Mesendoderm (in vitro differentiated cells): ENCODE measurements around the gene AGPS.

Experiments
- DNase-seq: peaks from one replicate; pipeline ENCODE4 v3.0.0; 2013
- H2AK5ac ChIP-seq: 2 replicates; pipeline ENCODE4 v1.6.1; 2013; ENCODE audit warnings: low read length, inconsistent platforms
- H2BK120ac ChIP-seq: 2 replicates; pipeline ENCODE4 v1.6.1; 2013; ENCODE audit warnings: low read depth, mild to moderate bottlenecking, low read length, moderate library complexity, mixed read lengths
- H2BK15ac ChIP-seq: replicated peaks from 2 replicates; pipeline ENCODE4 v1.6.1; 2013; ENCODE audit warnings: low read depth, mild to moderate bottlenecking, moderate library complexity
- H2BK5ac ChIP-seq: 2 replicates; pipeline ENCODE4 v1.6.1; 2013; ENCODE audit warnings: low read length, inconsistent platforms
- H3K18ac ChIP-seq: 2 replicates; pipeline ENCODE4 v1.6.1; 2013; ENCODE audit warnings: mild to moderate bottlenecking, low read length, mixed read lengths
- H3K23ac ChIP-seq: one replicate; pipeline ENCODE4 v1.6.1; 2013; ENCODE audit warnings: low read length
- H3K27ac ChIP-seq: 2 replicates; pipeline ENCODE4 v1.5.1; 2013; ENCODE audit warnings: low read depth, mild to moderate bottlenecking, inconsistent platforms, low read length, moderate library complexity
- H3K27me3 ChIP-seq: 2 replicates; pipeline ENCODE4 v1.6.1; 2013; ENCODE audit warnings: low read length, control low read depth, mild to moderate bottlenecking, inconsistent platforms; ENCODE audit not compliant: insufficient read depth, poor library complexity
- H3K36me3 ChIP-seq: 2 replicates; pipeline ENCODE4 v1.6.1; 2013; ENCODE audit warnings: low read length, inconsistent platforms; ENCODE audit not compliant: control insufficient read depth, insufficient read depth
- H3K4ac ChIP-seq: one replicate; pipeline ENCODE4 v1.6.1; 2013; ENCODE audit warnings: low read depth, mild to moderate bottlenecking, low read length, moderate library complexity
- H3K4me1 ChIP-seq: 2 replicates; pipeline ENCODE4 v1.6.1; 2013; ENCODE audit warnings: low read depth, low read length, inconsistent platforms; ENCODE audit not compliant: control insufficient read depth
- H3K4me2 ChIP-seq: 2 replicates; pipeline ENCODE4 v1.6.1; 2013; ENCODE audit warnings: low read length
- H3K4me3 ChIP-seq: 2 replicates; pipeline ENCODE4 v1.5.1; 2013; ENCODE audit warnings: mild to moderate bottlenecking, low read length
- H3K56ac ChIP-seq: one replicate; pipeline ENCODE4 v1.6.1; 2013; ENCODE audit warnings: low read length
- H3K79me1 ChIP-seq: 2 replicates; pipeline ENCODE4 v1.6.1; 2013; ENCODE audit warnings: low read length, inconsistent platforms
- H3K79me2 ChIP-seq: 2 replicates; pipeline ENCODE4 v1.6.1; 2013; ENCODE audit warnings: mild to moderate bottlenecking, low read length; ENCODE audit not compliant: control insufficient read depth, insufficient read depth
- H3K9ac ChIP-seq: 2 replicates; pipeline ENCODE4 v1.6.1; 2013; ENCODE audit warnings: low read length, inconsistent platforms
- H4K5ac ChIP-seq: one replicate; pipeline ENCODE4 v1.6.1; 2013; ENCODE audit warnings: low read length
- H4K8ac ChIP-seq: one replicate; pipeline ENCODE4 v1.6.1; 2013; ENCODE audit warnings: low read depth, mild to moderate bottlenecking, control low read depth, low read length, moderate library complexity
- WGBS: extraction: QIAGEN DNeasy Blood & Tissue Kit; methylation state at CpG from one replicate; pipeline ENCODE4 v1.1.7; 2013; ENCODE audit warnings: low lambda C conversion rate, missing lambda C conversion rate; ENCODE audit not compliant: insufficient coverage; ENCODE audit errors: extremely low coverage; 5-methylcytosine and 5-hydroxymethylcytosine counted together

AGPS gene

DNA sequence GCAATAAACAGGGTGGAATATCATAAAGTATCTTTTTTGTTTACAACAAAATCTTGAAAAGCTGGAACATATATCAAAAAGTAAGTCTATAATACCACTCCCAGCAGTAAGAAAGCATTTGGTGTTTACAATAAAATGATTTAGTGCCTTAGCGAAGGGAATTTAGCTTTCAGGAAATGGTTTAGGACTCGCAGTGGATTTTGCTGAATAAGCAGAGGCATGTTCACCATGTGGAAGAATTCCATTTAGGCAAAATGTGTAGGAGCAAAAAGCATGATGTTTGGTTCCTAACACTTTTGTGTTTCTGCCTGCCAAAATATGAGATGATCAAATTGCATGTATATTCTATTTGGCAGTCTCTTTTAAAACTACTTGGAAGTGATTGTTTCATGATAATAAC lies 163.6 kb downstream of the AGPS start:
- Histone ChIP-seq H3K79me1 (no peaks in the 10 kb centered on the region), H3K23ac (no peak overlapping the region), H3K79me2 (no peaks in the 10 kb centered on the region), H4K5ac (no peak overlapping the region), H3K18ac (no peak overlapping the region), H3K4me1 (peaks cover 2% of the 10 kb centered on the region), H3K4me3 (no peak overlapping the region), H2BK120ac (no peak overlapping the region), H3K27me3 (no peaks in the 10 kb centered on the region), H2AK5ac (no peak overlapping the region), H2BK5ac (no peak overlapping the region), H3K36me3 (no peaks in the 10 kb centered on the region), H3K9ac (no peak overlapping the region), H2BK15ac (no peak overlapping the region), H3K56ac (no peak overlapping the region), H3K27ac (no peak overlapping the region), H3K4me2 (no peak overlapping the region), H3K4ac (no peak overlapping the region), H4K8ac (no peak overlapping the region)
- no peak for DNase-seq
- WGBS: no CpG with 5 or more reads among the region's 2 CpGs

DNA sequence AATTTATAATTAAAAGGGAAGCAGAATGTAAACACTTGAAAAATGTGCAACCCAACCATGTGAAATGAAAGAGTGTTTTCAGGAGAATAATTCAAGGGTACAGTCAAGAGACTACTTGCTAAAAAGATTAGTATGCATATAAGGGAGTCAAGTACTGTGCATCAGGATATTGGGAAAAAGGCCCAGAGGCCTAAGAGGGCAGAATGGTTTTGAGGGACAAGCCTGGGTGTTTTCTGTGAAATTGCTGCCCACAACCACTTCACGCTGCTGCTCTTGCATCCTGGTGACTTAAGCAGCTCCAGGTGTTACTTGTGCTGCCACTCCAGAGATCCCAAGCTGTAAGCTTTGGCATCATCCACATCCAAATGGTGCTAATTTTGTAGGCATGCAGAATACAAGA lies 165.2 kb downstream of the AGPS start:
- no peaks in the 10 kb centered on the region for H3K79me2 ChIP-seq

DNA sequence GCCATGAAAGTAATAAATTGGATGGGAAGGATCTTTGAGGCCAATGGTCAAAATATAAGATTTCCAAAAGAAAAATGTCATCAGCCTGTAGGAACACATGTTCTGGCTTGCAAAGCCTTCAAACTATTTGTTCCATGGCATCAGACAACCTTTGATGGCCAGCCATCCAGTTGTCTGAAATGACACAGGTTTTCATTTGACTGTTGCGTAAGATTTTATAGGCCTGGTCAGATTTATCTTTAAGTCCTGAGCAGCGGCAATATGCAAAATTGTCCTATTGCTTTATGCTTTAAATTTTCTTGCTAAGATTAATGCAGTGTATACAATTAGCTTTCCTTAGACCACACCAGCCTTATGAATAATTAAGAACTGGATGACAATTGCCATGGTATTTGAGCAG lies 167.1 kb downstream of the AGPS start:
- Histone ChIP-seq H2BK15ac (no peak overlapping the region), H4K8ac (no peak overlapping the region), H3K79me2 (no peaks in the 10 kb centered on the region), H3K18ac (no peak overlapping the region), H3K4me1 (no peaks in the 10 kb centered on the region), H3K4me3 (no peak overlapping the region), H3K27me3 (no peaks in the 10 kb centered on the region), H3K27ac (no peak overlapping the region), H2BK120ac (no peak overlapping the region), H3K4ac (no peak overlapping the region), H3K23ac (no peak overlapping the region), H3K4me2 (no peak overlapping the region), H3K56ac (no peak overlapping the region), H2AK5ac (no peak overlapping the region), H2BK5ac (no peak overlapping the region), H3K36me3 (no peaks in the 10 kb centered on the region), H4K5ac (no peak overlapping the region), H3K9ac (no peak overlapping the region), H3K79me1 (no peaks in the 10 kb centered on the region)
- no peak for DNase-seq
- WGBS: no CpG with 5 or more reads among the region's 2 CpGs

More for the DNA sequence above, 165.2 kb downstream of the AGPS start:
- H2BK15ac ChIP-seq: no peak overlapping the region
- no peak overlapping the region for H2AK5ac ChIP-seq
- no peak overlapping the region for H2BK5ac ChIP-seq
- peaks cover 2% of the 10 kb centered on the region for H3K4me1 ChIP-seq
- no peaks in the 10 kb centered on the region for H3K27me3 ChIP-seq
- H2BK120ac ChIP-seq: no peak overlapping the region
- H3K56ac ChIP-seq: no peak overlapping the region
- H3K4ac ChIP-seq: no peak overlapping the region
- H3K18ac ChIP-seq: no peak overlapping the region
- no CpG with 5 or more reads among the region's 1 CpG for WGBS
- no peak for DNase-seq
- no peaks in the 10 kb centered on the region for H3K79me1 ChIP-seq
- H4K5ac ChIP-seq: no peak overlapping the region
- H3K27ac ChIP-seq: no peak overlapping the region
- H3K9ac ChIP-seq: no peak overlapping the region
- no peak overlapping the region for H3K23ac ChIP-seq
- H3K4me3 ChIP-seq: no peak overlapping the region
- H3K4me2 ChIP-seq: no peak overlapping the region
- H3K36me3 ChIP-seq: no peaks in the 10 kb centered on the region
- H4K8ac ChIP-seq: no peak overlapping the region

DNA sequence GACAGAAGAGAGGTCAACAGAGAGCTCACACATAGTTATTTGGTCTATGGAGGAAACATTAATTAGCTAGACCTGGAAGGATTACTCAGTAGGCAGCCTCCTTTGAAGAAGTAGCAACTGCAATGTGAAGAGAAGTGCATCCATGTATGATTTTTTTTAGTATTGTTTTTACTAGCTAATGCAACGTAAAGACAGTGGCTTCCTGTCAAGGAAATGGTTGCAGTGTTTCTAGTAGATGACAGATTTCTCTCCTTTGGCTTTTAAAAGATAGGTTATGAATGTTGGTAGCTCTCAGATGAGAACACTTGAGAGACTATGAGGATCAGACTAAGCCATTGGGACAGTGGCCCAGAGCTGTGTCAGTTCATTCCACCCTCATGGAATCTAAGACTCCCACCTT lies 175.8 kb downstream of the AGPS start:
- Histone ChIP-seq H4K5ac (no peak overlapping the region), H3K4me1 (no peaks in the 10 kb centered on the region), H2AK5ac (no peak overlapping the region), H3K18ac (no peak overlapping the region), H3K36me3 (no peaks in the 10 kb centered on the region), H3K27me3 (no peaks in the 10 kb centered on the region), H3K56ac (no peak overlapping the region), H3K4me2 (no peak overlapping the region), H3K27ac (no peak overlapping the region), H3K9ac (no peak overlapping the region), H2BK120ac (no peak overlapping the region), H3K4me3 (no peak overlapping the region), H3K4ac (no peak overlapping the region), H2BK5ac (no peak overlapping the region), H4K8ac (no peak overlapping the region), H3K79me1 (no peaks in the 10 kb centered on the region), H3K79me2 (no peaks in the 10 kb centered on the region), H3K23ac (no peak overlapping the region), H2BK15ac (no peak overlapping the region)
- WGBS: no CpG with 5 or more reads among the region's 1 CpG
- DNase-seq: no peak

DNA sequence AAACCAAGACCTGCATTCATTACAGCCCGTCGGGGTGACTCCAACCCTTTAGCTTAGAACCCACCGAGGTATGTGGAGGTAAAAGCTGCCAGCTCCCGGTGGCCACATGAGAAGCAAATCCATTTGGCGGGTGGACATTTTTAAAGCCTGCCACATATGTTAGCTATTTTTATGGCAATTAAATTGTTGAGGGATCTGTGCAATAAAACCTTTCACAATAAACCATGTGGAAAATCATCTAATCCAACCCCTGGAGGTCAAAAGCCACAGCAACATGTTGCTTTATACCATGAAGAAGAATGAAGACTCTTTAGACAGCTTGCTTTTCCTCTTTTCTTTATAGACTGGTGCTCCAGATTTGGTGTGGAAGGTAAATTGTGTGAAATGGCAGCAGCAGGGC lies 176.3 kb downstream of the AGPS start:
- Histone ChIP-seq H2AK5ac (no peak overlapping the region), H3K36me3 (no peaks in the 10 kb centered on the region), H4K5ac (no peak overlapping the region), H3K79me1 (no peaks in the 10 kb centered on the region), H3K23ac (no peak overlapping the region), H3K18ac (no peak overlapping the region), H2BK5ac (no peak overlapping the region), H4K8ac (no peak overlapping the region), H3K4me3 (no peak overlapping the region), H2BK15ac (no peak overlapping the region), H3K27ac (no peak overlapping the region), H3K9ac (no peak overlapping the region), H2BK120ac (no peak overlapping the region), H3K4me1 (no peaks in the 10 kb centered on the region), H3K4ac (no peak overlapping the region), H3K27me3 (no peaks in the 10 kb centered on the region), H3K56ac (no peak overlapping the region), H3K4me2 (no peak overlapping the region), H3K79me2 (no peaks in the 10 kb centered on the region)
- no peak for DNase-seq
- WGBS: no CpG with 5 or more reads among the region's 5 CpGs

DNA sequence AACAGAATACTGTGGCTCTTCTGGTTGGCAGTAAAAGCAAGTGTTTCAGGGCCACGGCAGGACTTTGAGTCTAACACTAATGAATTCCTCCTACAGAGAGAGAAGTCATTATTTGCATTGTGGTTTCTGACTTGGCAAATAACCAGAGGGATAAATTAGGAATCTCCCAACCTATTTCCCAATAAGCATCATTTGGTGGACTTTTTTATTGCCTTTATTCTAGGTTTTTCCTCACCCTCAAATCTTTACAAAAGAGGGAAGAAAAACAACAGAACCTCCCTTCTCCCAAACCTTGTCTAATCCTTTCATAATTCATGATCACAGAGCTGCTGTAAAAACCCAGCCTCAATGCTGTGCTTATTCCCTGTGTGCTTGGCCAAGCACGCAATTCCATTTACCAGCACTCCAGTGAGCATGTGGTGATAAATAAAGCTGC lies 179.7 kb downstream of the AGPS start:
- Histone ChIP-seq H4K5ac (no peak overlapping the region), H3K4ac (no peak overlapping the region), H3K4me1 (peaks cover 2% of the 10 kb centered on the region), H3K36me3 (no peaks in the 10 kb centered on the region), H2BK5ac (no peak overlapping the region), H3K56ac (no peak overlapping the region), H3K23ac (no peak overlapping the region), H3K9ac (no peak overlapping the region), H4K8ac (no peak overlapping the region), H3K79me1 (no peaks in the 10 kb centered on the region), H2AK5ac (no peak overlapping the region), H3K4me2 (no peak overlapping the region), H2BK120ac (no peak overlapping the region), H3K27ac (no peak overlapping the region), H3K18ac (no peak overlapping the region), H3K79me2 (no peaks in the 10 kb centered on the region), H3K27me3 (no peaks in the 10 kb centered on the region), H2BK15ac (no peak overlapping the region), H3K4me3 (no peak overlapping the region)
- DNase-seq: no peak
- WGBS: no CpG with 5 or more reads among the region's 2 CpGs
